Mucosa of descending colon (tissue), 3 donors: ENCODE data around the gene GPATCH1. TPM values are rescaled to one million over a fixed set of nuclear protein-coding genes. Genes with fewer than 3 reads are reported as not detected.

Experiments used
- ATAC-seq: fragments of 200-7000 bp; cut with Tn5 transposase; one replicate; pipeline ENCODE4 v1.9.1; 2020; ENCODE audit warnings: mild to moderate bottlenecking, moderate library complexity
- DNase-seq, 3 donors: peaks; one replicate each; pipeline ENCODE4 v3.0.0-alpha.2; 2020
- H3K36me3 ChIP-seq: fragments of 200-600 bp; one replicate; pipeline ENCODE4 v1.8.0; 2021; ENCODE audit warnings: low read depth, mild to moderate bottlenecking
- H3K4me1 ChIP-seq: fragments of 200-600 bp; one replicate; pipeline ENCODE4 v1.8.0; 2021; ENCODE audit warnings: low read depth, mild to moderate bottlenecking
- H3K4me3 ChIP-seq: fragments of 200-600 bp; one replicate; pipeline ENCODE4 v1.8.0; 2021; ENCODE audit warnings: mild to moderate bottlenecking
- H3K9me3 ChIP-seq: fragments of 200-600 bp; one replicate; pipeline ENCODE4 v1.8.0; 2021; ENCODE audit warnings: mild to moderate bottlenecking
- intact Hi-C, 2 donors: fragments of 100-400 bp; cut with DNase I in 1 of 2; cut with micrococcal nuclease in 1 of 2; formaldehyde crosslinking; loops; one replicate each; pipeline versions ENCODE4 v1.11.0 to v1.11.1; 2022; cut with DNase I, micrococcal nuclease
- total RNA-seq, 3 donors: library from RNA; stranded (reverse); fragmentation: NEBNext Ultra II Directional in 2 of 3; extraction: Animal tissue kit (Norgen Biotek cat#: 25700) in 2 of 3; gene quantifications; one replicate each; pipeline versions ENCODE4 v1.2.1 to v1.2.4, GENCODE V29; 2021 to 2023
- TF ChIP-seq, protein P1 (sequence below): fragments of 200-600 bp; IDR thresholded peaks from one replicate; pipeline ENCODE4 v1.8.0; 2022; ENCODE audit warnings: antibody characterized with exemption, mild to moderate bottlenecking
- donor health status: DM: no; HTN: no; CAD: no; lungs with moderate emphysema.
- donor health status: DM: no; HTN: no; CAD: no.
- donor health status: DM: no; HTN: yes; CAD: no.

GPATCH1 gene
- total RNA-seq, 3 donors from 2014 or later, result 11.9 to 12.4 (median 11.9) TPM

DNA sequence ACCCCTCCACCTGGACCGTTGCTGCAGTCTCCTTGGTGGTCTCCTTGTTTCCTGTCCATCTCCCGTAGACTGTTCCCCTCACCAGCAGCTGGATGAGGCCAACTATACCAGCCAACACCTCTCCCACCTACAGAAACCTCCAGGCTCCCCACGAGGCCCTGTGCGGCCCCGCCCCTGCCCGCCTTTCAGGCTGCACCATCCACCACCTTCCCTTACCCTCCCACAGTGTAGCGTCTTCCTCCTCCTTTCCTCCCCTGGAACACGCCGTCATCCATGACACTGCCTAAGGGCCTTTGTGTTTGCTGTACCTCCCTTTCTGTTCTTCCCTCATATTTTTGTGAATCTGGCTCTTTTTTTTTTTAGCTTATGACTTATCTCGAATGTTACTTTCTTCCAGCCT is 27.2 kb downstream of the GPATCH1 start:
- H3K4me1 ChIP-seq, result no peaks in the 10 kb centered on the region
- TF ChIP-seq, protein P1, sequence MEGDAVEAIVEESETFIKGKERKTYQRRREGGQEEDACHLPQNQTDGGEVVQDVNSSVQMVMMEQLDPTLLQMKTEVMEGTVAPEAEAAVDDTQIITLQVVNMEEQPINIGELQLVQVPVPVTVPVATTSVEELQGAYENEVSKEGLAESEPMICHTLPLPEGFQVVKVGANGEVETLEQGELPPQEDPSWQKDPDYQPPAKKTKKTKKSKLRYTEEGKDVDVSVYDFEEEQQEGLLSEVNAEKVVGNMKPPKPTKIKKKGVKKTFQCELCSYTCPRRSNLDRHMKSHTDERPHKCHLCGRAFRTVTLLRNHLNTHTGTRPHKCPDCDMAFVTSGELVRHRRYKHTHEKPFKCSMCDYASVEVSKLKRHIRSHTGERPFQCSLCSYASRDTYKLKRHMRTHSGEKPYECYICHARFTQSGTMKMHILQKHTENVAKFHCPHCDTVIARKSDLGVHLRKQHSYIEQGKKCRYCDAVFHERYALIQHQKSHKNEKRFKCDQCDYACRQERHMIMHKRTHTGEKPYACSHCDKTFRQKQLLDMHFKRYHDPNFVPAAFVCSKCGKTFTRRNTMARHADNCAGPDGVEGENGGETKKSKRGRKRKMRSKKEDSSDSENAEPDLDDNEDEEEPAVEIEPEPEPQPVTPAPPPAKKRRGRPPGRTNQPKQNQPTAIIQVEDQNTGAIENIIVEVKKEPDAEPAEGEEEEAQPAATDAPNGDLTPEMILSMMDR, result no peak
- intact Hi-C loops, result no loop called here
- H3K36me3 ChIP-seq, result peaks cover 3% of the 10 kb centered on the region
- H3K9me3 ChIP-seq, result no peaks in the 10 kb centered on the region
- DNase-seq (no peak), ATAC-seq (no peak)
- no peak overlapping the region for H3K4me3 ChIP-seq

DNA sequence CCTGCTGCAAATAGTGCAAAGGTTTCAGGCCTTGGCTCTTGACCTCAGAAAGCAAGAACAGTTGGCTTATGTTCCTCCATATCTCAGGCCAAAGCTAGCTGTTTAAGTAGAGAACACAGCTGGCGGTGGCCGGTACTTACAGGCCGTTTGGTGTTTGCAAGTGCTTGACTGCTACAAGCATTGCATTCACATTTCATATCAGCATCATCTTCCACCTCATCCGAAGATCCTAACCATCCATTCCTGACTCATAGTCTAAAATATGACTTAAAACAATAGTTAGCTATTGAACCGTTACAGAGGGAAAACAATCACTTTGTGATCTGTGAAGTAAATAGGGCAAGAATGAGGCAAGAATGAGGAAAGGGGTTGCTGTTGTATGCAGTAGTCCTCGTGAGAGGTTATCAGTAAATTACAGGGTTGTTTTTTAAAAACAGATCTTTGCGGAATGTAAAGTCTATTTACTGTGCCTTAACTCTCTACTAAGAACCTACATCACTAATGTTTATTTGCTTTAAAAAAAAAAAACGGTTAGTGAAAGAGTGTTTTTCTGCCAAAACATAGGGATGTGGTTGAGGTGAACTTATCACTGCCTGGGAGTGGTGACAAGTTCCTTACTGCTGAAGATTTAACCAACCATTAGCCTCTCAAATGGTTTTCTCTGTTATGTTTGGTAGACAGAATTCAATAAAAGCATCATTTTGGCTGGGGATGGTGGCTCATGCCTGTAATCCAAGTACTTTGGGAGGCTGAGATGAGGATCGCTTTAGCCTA is 29.3 kb downstream of the GPATCH1 start:
- no peak for DNase-seq
- ATAC-seq, result no peak
- Histone ChIP-seq H3K9me3 (no peaks in the 10 kb centered on the region), H3K4me1 (no peaks in the 10 kb centered on the region), H3K4me3 (no peak overlapping the region), H3K36me3 (peaks cover 7% of the 10 kb centered on the region)
- TF ChIP-seq, protein P1, result no peak
- intact Hi-C loops, result no loop called here

DNA sequence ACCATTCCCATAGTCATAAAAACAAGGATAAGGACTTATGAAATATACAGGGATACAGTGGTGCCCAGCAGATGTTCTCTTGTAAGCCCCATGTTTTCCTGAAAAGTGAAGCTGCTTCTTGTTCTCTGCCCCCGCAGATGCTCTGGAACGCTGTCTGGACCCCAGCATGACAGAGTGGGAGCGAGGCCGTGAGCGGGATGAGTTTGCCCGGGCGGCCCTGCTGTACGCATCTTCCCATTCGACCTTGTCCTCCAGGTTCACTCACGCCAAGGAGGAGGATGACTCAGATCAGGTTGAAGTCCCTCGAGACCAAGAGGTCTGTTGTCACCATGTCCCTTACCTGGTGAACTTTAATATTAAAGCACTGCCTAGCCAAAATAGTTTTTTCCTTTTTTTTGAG is 30.6 kb downstream of the GPATCH1 start:
- no peak for DNase-seq
- ATAC-seq, result no peak
- peaks cover 7% of the 10 kb centered on the region for H3K36me3 ChIP-seq
- intact Hi-C loops, result no loop called here
- H3K9me3 ChIP-seq, result no peaks in the 10 kb centered on the region
- H3K4me3 ChIP-seq, result no peak overlapping the region
- TF ChIP-seq, protein P1, result no peak
- no peaks in the 10 kb centered on the region for H3K4me1 ChIP-seq

DNA sequence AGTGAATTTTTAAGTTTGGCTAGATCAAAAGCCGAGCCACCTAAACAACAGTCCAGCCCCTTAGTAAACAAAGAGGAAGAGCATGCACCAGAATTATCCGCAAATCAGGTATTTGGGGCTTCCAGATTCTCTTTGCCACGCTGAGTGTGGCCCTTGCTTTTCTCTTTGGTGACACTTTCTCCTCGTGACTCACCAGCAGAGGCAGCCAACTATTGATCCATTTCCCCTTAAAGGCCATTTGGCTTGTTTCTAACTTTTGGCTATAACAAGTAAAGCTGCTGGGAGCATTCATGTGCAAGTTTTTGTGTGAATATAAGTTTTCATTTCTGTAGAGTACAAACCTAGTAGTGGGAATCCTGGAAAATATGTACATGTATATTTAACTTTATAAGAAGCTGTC is 33.3 kb downstream of the GPATCH1 start:
- peaks cover 4% of the 10 kb centered on the region for H3K36me3 ChIP-seq
- ATAC-seq (no peak), DNase-seq (no peak)
- no peak overlapping the region for H3K4me3 ChIP-seq
- H3K4me1 ChIP-seq, result no peaks in the 10 kb centered on the region
- TF ChIP-seq, protein P1, result no peak
- H3K9me3 ChIP-seq, result no peaks in the 10 kb centered on the region
- intact Hi-C loops, result no loop called here

DNA sequence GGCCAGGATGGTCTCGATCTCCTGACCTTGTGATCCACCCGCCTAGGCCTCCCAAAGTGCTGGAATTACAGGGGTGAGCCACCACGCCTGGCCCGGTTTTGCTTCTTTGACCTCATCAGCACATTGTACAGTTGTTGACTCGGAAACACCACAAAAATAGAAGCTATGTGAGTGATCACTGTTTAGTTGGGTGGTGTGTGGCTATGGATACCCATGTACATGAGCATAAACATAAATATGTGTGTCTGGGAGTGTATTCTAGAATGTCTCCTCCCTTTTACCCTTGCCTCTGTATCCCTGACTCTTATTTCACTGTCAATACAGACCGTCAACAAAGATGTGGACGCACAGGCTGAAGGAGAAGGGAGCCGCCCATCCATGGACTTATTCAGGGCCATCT is 36.5 kb downstream of the GPATCH1 start:
- no peak for ATAC-seq
- TF ChIP-seq, protein P1, result no peak
- Histone ChIP-seq H3K4me3 (no peak overlapping the region), H3K9me3 (no peaks in the 10 kb centered on the region), H3K4me1 (no peaks in the 10 kb centered on the region), H3K36me3 (peaks cover 4% of the 10 kb centered on the region)
- intact Hi-C loops, result no loop called here
- DNase-seq, result no peak
